ENCODE results near the gene MAGI2.
A peak's percentile ranks its signal among the peaks of the same experiment; 100 is the strongest.

Gene MAGI2

GRCh38 chr7:78770422-78771410, 682.8 kb downstream of the MAGI2 start:
- peak; percentile 66 to 88 for DNase-seq

- no peak for DNase-seq
Measured at GRCh38 chr7:78769481-78770101, 683.9 kb downstream of the MAGI2 start.

GRCh38 chr7:78768859-78769258, 684.6 kb downstream of the MAGI2 start:
- no peak for DNase-seq

GRCh38 chr7:78765943-78766729, 687.3 kb downstream of the MAGI2 start:
- DNase-seq: no peak

- DNase-seq: no peak
Measured at GRCh38 chr7:78764571-78764970, 688.9 kb downstream of the MAGI2 start.

- no peak for DNase-seq
Measured at GRCh38 chr7:78762625-78763024, 690.8 kb downstream of the MAGI2 start.

- DNase-seq: no peak
Measured at GRCh38 chr7:78760620-78761355, 692.7 kb downstream of the MAGI2 start.

- no peak for DNase-seq
Measured at GRCh38 chr7:78752554-78752953, 700.9 kb downstream of the MAGI2 start.

- DNase-seq: no peak
Measured at GRCh38 chr7:78751253-78751652, 702.2 kb downstream of the MAGI2 start.

- DNase-seq: no peak
Measured at GRCh38 chr7:78749052-78749746, 704.3 kb downstream of the MAGI2 start.

GRCh38 chr7:78747592-78747991, 705.9 kb downstream of the MAGI2 start:
- DNase-seq: no peak

- DNase-seq: no peak
Measured at GRCh38 chr7:78746301-78746700, 707.2 kb downstream of the MAGI2 start.

- no peak for DNase-seq
Measured at GRCh38 chr7:78742694-78743093, 710.8 kb downstream of the MAGI2 start.

GRCh38 chr7:78736548-78736947, 716.9 kb downstream of the MAGI2 start:
- DNase-seq: no peak

GRCh38 chr7:78734626-78735025, 718.8 kb downstream of the MAGI2 start:
- no peak for DNase-seq

- DNase-seq: no peak
Measured at GRCh38 chr7:78720066-78720465, 733.4 kb downstream of the MAGI2 start.

- DNase-seq: no peak
Measured at GRCh38 chr7:78718212-78718611, 735.3 kb downstream of the MAGI2 start.

GRCh38 chr7:78716876-78717275, 736.6 kb downstream of the MAGI2 start:
- DNase-seq: no peak

- DNase-seq: no peak
Measured at GRCh38 chr7:78714356-78714755, 739.1 kb downstream of the MAGI2 start.

GRCh38 chr7:78712111-78712510, 741.4 kb downstream of the MAGI2 start:
- DNase-seq: no peak

- no peak for DNase-seq
Measured at GRCh38 chr7:78709658-78710057, 743.8 kb downstream of the MAGI2 start.

GRCh38 chr7:78704504-78704903, 749.0 kb downstream of the MAGI2 start:
- DNase-seq: no peak
